ENCODE data around the gene LSP1. TPM values are rescaled to one million over a fixed set of nuclear protein-coding genes. Genes with fewer than 3 reads are reported as not detected.

The LSP1 gene
- total RNA-seq, 1 donor from 2014 or later, result 41.9 TPM

DNA sequence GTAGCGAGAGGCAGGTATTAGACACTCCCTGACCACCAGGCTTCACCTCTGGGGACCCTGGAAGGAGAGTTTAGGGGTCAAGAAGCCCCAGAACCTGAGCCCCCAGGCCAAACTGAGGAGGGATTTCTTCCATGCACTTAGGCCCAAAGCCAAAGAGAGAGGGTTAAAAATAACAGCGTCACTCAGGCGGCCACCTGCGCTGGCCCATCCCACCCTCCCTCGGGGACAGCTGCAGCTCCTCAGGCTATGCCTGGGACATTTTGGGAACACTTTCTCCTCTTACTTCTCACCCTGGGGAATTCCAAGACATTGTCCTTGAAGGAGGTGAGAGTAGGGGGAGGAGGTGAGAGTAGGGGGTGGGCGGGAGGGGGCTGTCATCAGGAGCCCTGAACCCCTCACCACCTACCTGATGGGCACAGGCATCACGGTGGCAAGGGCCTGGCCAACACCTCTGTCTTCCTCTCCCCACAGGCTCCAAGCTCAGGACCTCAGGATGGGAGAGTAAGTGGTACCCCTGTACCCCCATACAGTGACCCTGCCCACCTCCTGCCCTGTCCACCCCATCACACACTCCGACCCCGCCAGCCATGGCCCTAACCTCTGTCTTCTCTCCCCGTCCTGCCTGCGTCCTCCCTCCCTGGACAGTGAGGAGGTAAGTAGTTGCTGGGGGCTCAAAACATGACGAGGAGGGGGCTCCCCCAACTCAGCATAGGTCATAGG lies 13.5 kb upstream of the LSP1 start:
- TF ChIP-seq, protein P1, sequence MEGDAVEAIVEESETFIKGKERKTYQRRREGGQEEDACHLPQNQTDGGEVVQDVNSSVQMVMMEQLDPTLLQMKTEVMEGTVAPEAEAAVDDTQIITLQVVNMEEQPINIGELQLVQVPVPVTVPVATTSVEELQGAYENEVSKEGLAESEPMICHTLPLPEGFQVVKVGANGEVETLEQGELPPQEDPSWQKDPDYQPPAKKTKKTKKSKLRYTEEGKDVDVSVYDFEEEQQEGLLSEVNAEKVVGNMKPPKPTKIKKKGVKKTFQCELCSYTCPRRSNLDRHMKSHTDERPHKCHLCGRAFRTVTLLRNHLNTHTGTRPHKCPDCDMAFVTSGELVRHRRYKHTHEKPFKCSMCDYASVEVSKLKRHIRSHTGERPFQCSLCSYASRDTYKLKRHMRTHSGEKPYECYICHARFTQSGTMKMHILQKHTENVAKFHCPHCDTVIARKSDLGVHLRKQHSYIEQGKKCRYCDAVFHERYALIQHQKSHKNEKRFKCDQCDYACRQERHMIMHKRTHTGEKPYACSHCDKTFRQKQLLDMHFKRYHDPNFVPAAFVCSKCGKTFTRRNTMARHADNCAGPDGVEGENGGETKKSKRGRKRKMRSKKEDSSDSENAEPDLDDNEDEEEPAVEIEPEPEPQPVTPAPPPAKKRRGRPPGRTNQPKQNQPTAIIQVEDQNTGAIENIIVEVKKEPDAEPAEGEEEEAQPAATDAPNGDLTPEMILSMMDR (IDR thresholded peaks at IDR 0.05), result no peak
- DNase-seq (ENCODE audit: low spot score in 2 of 2), result no peak
- H3K4me1 ChIP-seq, result no peaks in the 10 kb centered on the region
- H3K27ac ChIP-seq, result no peak overlapping the region
- H3K4me3 ChIP-seq, result no peak overlapping the region
- no peaks in the 10 kb centered on the region for H3K27me3 ChIP-seq
- H3K36me3 ChIP-seq, result no peaks in the 10 kb centered on the region
- H3K9me3 ChIP-seq, result no peaks in the 10 kb centered on the region
- intact Hi-C loops (cut with DNase I), result no loop called here

DNA sequence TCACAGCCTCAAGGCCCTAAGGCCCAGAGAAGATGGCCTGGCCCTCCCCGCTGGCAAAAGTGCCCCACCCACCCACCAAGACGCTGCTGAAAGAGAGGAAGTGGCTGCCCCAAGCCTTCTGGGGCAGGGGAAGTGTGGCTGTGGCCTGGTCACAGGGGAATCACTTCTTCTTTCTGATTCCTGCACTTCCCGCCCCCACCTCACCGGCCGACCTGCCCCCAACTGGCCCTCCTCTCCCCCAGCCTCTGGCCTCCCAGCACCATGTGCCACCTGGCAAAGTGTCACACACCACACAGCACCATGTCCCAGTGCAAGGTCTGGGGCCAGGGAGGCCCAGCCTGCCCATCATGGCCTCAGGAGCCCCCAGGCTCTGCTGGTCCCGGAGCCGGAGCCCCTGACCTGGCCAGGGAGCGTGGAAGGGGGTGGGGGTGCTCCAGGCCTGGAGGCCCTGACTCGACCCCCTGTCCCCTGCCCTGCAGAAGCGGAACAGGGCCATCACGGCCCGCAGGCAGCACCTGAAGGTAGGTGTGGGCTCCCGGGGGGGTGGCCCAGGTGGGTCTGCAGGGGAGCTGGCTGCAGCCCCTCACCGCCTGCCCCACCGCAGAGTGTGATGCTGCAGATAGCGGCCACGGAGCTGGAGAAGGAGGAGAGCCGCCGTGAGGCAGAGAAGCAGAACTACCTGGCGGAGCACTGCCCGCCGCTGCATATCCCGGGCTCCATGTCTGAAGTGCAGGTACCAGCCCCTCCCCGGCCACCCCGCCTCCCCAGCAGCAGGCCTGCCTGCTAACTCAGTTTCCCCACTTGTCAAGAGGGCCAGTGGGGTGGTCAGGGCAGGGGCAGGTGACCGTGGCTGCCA lies 12.7 kb upstream of the LSP1 start:
- no peaks in the 10 kb centered on the region for H3K9me3 ChIP-seq
- H3K36me3 ChIP-seq, result no peaks in the 10 kb centered on the region
- no peak for DNase-seq (ENCODE audit: low spot score in 2 of 2)
- intact Hi-C loops (cut with DNase I), result no loop called here
- H3K4me1 ChIP-seq, result no peaks in the 10 kb centered on the region
- H3K27ac ChIP-seq, result no peak overlapping the region
- no peaks in the 10 kb centered on the region for H3K27me3 ChIP-seq
- TF ChIP-seq, protein P1 (IDR thresholded peaks at IDR 0.05), result no peak
- H3K4me3 ChIP-seq, result no peak overlapping the region

DNA sequence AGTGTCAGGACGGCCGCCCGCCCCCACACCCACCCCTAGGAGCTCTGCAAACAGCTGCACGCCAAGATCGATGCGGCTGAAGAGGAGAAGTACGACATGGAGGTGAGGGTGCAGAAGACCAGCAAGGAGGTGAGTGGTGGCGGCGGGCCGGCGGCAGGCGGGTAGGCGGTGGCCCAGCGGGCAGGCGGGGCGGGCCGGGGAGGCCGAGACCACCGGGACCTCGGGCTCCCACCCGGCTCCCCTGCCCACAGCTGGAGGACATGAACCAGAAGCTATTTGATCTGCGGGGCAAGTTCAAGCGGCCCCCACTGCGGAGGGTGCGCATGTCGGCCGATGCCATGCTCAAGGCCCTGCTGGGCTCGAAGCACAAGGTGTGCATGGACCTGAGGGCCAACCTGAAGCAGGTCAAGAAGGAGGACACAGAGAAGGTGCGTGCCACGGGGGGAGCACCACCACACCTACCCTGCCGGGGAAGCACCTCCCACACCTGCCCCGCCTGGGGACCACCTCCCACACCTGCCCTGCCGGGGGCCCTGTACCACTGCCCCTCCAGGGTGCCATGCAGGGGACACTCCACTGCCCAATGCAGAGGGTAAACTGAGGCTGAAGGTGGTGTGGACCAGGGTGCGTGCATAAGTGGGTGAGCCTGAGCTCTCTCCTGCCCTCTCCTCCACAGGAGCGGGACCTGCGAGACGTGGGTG lies 12.0 kb upstream of the LSP1 start:
- no peak for DNase-seq (ENCODE audit: low spot score in 2 of 2)
- Histone ChIP-seq H3K9me3 (no peaks in the 10 kb centered on the region), H3K4me1 (no peaks in the 10 kb centered on the region), H3K36me3 (no peaks in the 10 kb centered on the region), H3K27ac (no peak overlapping the region), H3K27me3 (no peaks in the 10 kb centered on the region), H3K4me3 (no peak overlapping the region)
- TF ChIP-seq, protein P1 (IDR thresholded peaks at IDR 0.05), result no peak
- intact Hi-C loops (cut with DNase I), result no loop called here

DNA sequence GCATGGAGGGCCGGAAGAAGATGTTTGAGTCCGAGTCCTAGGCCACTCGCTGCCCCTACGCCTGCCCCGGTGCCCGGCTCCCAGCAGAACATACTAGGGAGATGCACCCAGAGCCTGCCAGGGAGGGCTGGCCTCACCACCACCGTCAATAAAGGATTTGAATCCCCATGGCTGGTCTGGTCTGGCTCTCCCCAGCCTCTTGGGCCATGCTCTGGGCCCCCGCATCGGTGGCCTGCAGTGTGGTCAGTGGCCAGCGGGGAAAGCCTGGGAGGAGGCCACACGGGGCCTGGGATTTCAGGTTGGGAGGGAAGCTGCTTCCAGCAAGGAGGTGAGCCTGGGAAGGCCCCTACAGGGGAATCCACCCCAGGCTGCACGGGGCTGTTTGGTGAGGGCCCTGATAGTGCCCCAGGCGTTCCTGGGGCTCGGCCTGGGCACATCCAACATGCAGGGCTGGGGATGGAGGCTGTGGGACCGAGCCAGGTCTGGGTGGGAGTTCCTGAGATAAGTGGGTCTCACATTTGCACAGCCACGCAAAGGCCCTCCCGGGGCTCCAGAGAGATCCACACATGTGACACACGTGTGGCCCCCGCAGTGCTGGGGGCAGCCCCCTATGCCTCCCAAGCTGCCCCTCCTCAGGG lies 11.3 kb upstream of the LSP1 start:
- DNase-seq (ENCODE audit: low spot score in 2 of 2), result no peak
- H3K9me3 ChIP-seq, result no peaks in the 10 kb centered on the region
- intact Hi-C loops (cut with DNase I), result no loop called here
- H3K4me3 ChIP-seq, result no peak overlapping the region
- no peak overlapping the region for H3K27ac ChIP-seq
- TF ChIP-seq, protein P1 (IDR thresholded peaks at IDR 0.05), result no peak
- H3K36me3 ChIP-seq, result no peaks in the 10 kb centered on the region
- H3K27me3 ChIP-seq, result no peaks in the 10 kb centered on the region
- no peaks in the 10 kb centered on the region for H3K4me1 ChIP-seq
